ENCODE data around the gene MSRB3.

Gene MSRB3

DNA sequence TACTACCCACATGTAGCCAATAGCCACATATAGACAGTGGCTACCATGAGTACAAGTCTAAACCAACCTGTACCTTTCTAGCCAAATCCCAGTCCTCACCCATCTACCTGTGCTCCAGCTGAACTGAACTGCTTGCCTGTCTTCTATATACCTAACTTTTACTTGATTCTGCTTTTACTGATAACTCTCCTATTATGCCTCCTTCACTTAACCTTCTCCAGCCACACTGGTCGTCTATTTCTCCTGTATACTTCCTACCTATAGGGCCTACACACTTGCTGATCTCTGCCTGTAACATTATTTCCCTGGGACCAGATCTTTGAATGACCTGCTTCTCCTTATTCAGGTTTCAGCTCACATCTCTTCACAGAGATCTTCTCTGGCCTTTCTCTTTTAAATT lies 26.0 kb upstream of the MSRB3 start:
- no peak for DNase-seq (ENCODE audit: extremely low read depth, low read depth)
- no peak overlapping the region for H3K4me3 ChIP-seq (replicated peaks; ENCODE audit: low read depth, low read length)
- TF ChIP-seq CTCF (IDR thresholded peaks at IDR 0.05; ENCODE audit: low read depth, low read length, missing control alignments), result no peak

GRCh38 chr12:65257986-65258385 lies 20.5 kb upstream of the MSRB3 start:
- no peak for TF ChIP-seq CTCF (IDR thresholded peaks at IDR 0.05; ENCODE audit: low read depth, low read length, missing control alignments)
- DNase-seq (ENCODE audit: extremely low read depth, low read depth), result no peak
- no peak overlapping the region for H3K4me3 ChIP-seq (replicated peaks; ENCODE audit: low read depth, low read length)

- no peak overlapping the region for H3K4me3 ChIP-seq (replicated peaks; ENCODE audit: low read depth, low read length)
- TF ChIP-seq CTCF (IDR thresholded peaks at IDR 0.05; ENCODE audit: low read depth, low read length, missing control alignments), result no peak
- DNase-seq (ENCODE audit: extremely low read depth, low read depth), result no peak
Measured at GRCh38 chr12:65259501-65259900, 19.0 kb upstream of the MSRB3 start.

GRCh38 chr12:65263777-65264176 lies 14.7 kb upstream of the MSRB3 start:
- no peak for TF ChIP-seq CTCF (IDR thresholded peaks at IDR 0.05; ENCODE audit: low read depth, low read length, missing control alignments)
- no peak overlapping the region for H3K4me3 ChIP-seq (replicated peaks; ENCODE audit: low read depth, low read length)
- no peak for DNase-seq (ENCODE audit: extremely low read depth, low read depth)

- no peak for DNase-seq (ENCODE audit: extremely low read depth, low read depth)
- TF ChIP-seq CTCF (IDR thresholded peaks at IDR 0.05; ENCODE audit: low read depth, low read length, missing control alignments), result no peak
- H3K4me3 ChIP-seq (replicated peaks; ENCODE audit: low read depth, low read length), result no peak overlapping the region
Measured at GRCh38 chr12:65266408-65266807, 12.1 kb upstream of the MSRB3 start.

DNA sequence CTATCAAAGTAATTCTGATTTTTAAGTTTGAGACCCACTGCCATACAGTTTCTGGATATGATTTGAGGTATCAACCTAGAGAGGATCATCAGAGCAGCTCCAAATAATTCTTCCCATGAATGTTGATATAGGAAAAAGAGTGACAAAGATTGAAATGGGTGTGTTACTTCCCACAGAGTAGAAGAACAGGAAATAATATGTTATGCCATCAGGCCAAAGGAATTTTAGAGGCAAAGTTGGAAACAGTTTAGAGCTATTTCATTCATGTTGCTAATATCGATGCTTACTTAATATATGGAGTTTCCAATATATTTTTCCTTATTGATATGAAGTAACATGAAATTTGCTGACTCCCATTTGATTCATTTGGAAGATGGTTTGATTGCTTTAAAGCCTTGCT lies 8.9 kb upstream of the MSRB3 start:
- TF ChIP-seq CTCF (IDR thresholded peaks at IDR 0.05; ENCODE audit: low read depth, low read length, missing control alignments), result no peak
- no peak for DNase-seq (ENCODE audit: extremely low read depth, low read depth)
- no peak overlapping the region for H3K4me3 ChIP-seq (replicated peaks; ENCODE audit: low read depth, low read length)

- DNase-seq (ENCODE audit: extremely low read depth, low read depth), result no peak
- TF ChIP-seq CTCF (IDR thresholded peaks at IDR 0.05; ENCODE audit: low read depth, low read length, missing control alignments), result no peak
- H3K4me3 ChIP-seq (replicated peaks; ENCODE audit: low read depth, low read length), result no peak overlapping the region
Measured at GRCh38 chr12:65274602-65275272, 3.7 kb upstream of the MSRB3 start.

Measured in HFF-Myc (cell line).